Lung (tissue), 10 donors: ENCODE measurements around the gene ALG1L2. TPM values are rescaled to one million over a fixed set of nuclear protein-coding genes. Genes with fewer than 3 reads are reported as not detected.
A peak's percentile ranks its signal among the peaks of the same experiment; 100 is the strongest.
"Not testable (repeated sequence)": the region's sequence is repeated elsewhere in the genome, so short reads cannot be mapped to it uniquely, and the experiment has no call there.

Experiments used
- ATAC-seq: fragments of 200-7000 bp; cut with Tn5 transposase; one replicate; pipeline ENCODE4 v1.9.1; 2020; ENCODE audit warnings: moderate number of reproducible peaks; ENCODE audit not compliant: insufficient read depth, low FRiP score
- DNase-seq, 3 donors: peaks; one replicate each; pipeline ENCODE4 v3.0.0-alpha.2; 2013 to 2017
- H3K27ac ChIP-seq, 2 donors: one replicate each; pipeline ENCODE4 v1.5.1; 2013; ENCODE audit warnings: mild to moderate bottlenecking in 2 of 2, moderate library complexity in 2 of 2, control low read depth in 1 of 2, inconsistent platforms in 1 of 2, low read depth in 1 of 2, low read length in 1 of 2
- H3K27me3 ChIP-seq, 3 donors: one replicate each; pipeline ENCODE4 v1.5.1; 2013; ENCODE audit warnings: low read length in 2 of 3; ENCODE audit not compliant: control insufficient read depth in 3 of 3, insufficient read depth in 3 of 3
- H3K36me3 ChIP-seq, 4 donors: one replicate each; pipeline ENCODE4 v1.5.1; 2013; ENCODE audit warnings: low read length in 4 of 4, mild to moderate bottlenecking in 1 of 4, moderate library complexity in 1 of 4; ENCODE audit not compliant: control insufficient read depth in 4 of 4, insufficient read depth in 4 of 4
- H3K4me1 ChIP-seq, 5 donors: one replicate each; pipeline ENCODE4 v1.5.1; 2013; ENCODE audit warnings: low read length in 5 of 5, mild to moderate bottlenecking in 2 of 5, moderate library complexity in 1 of 5; ENCODE audit not compliant: control insufficient read depth in 5 of 5, insufficient read depth in 5 of 5
- H3K4me3 ChIP-seq: one replicate; pipeline ENCODE4 v1.5.1; 2013; ENCODE audit warnings: mild to moderate bottlenecking, control low read depth, moderate library complexity
- H3K9ac ChIP-seq, 2 donors: one replicate each; pipeline ENCODE4 v1.5.1; 2013; ENCODE audit warnings: low read length in 2 of 2, control low read depth in 1 of 2; ENCODE audit not compliant: insufficient read depth in 1 of 2
- H3K9me3 ChIP-seq, 4 donors: one replicate each; pipeline ENCODE4 v1.5.1; 2013; ENCODE audit warnings: low read length in 3 of 4, mild to moderate bottlenecking in 1 of 4, moderate library complexity in 1 of 4; ENCODE audit not compliant: control insufficient read depth in 4 of 4, insufficient read depth in 3 of 4
- WGBS, 2 donors: extraction: QIAGEN DNeasy Blood & Tissue Kit; methylation state at CpG; one replicate each; pipeline ENCODE4 v1.1.7; 2013; 5-methylcytosine and 5-hydroxymethylcytosine counted together
- polyA plus RNA-seq, 2 donors: library from polyadenylated mRNA; stranded (reverse); fragments of 200-250 nt; gene quantifications; one replicate each; pipeline ENCODE4 v1.2.1, GENCODE V29; 2013
- total RNA-seq, 2 donors: library from RNA; depleted of rRNA in 1 of 2; stranded (reverse); fragments of >200 nt in 1 of 2; gene quantifications; one replicate each; pipeline ENCODE4 v1.2.1, GENCODE V29; 2014 to 2021
- donor health status: Bipolar disorder and iron deficiency.
- donor health status: healthy.
- donor health status: DM: yes; HTN: yes; CAD: no.

The ALG1L2 gene
- total and polyA plus RNA-seq, 4 donors = 0.80 TPM; not detected in 3

- H3K27me3 ChIP-seq, H3K9ac ChIP-seq, H3K4me1 ChIP-seq, ATAC-seq, H3K27ac ChIP-seq, H3K36me3 ChIP-seq, DNase-seq, H3K4me3 ChIP-seq, H3K9me3 ChIP-seq: not testable (repeated sequence)
- WGBS, 2 donors = 86 to 91% methylated on average over 19 of the region's 19 CpGs
Observed at GRCh38 chr3:130102545-130102944, 20.9 kb downstream of the ALG1L2 start.

- DNase-seq, H3K9me3 ChIP-seq: not testable (repeated sequence)
Observed at GRCh38 chr3:130104191-130104590, 22.6 kb downstream of the ALG1L2 start.

GRCh38 chr3:130107333-130107995 lies 25.8 kb downstream of the ALG1L2 start:
- not testable (repeated sequence) for H3K4me1 ChIP-seq, H3K9me3 ChIP-seq, DNase-seq, H3K27ac ChIP-seq, ATAC-seq, H3K27me3 ChIP-seq, H3K9ac ChIP-seq, H3K36me3 ChIP-seq, H3K4me3 ChIP-seq
- 68 to 79% methylated on average over 9 to 11 of the region's 13 CpGs for WGBS, 2 donors

More at GRCh38 chr3:130104191-130104590, 22.6 kb downstream of the ALG1L2 start:
- H3K27me3 ChIP-seq, H3K9ac ChIP-seq, H3K36me3 ChIP-seq, H3K4me1 ChIP-seq, ATAC-seq, H3K4me3 ChIP-seq: not testable (repeated sequence)
- H3K27ac ChIP-seq = peak overlapping the region in 1 of 2 donors; percentile 39
- 82 to 87% methylated on average over 13 to 14 of the region's 14 CpGs for WGBS, 2 donors

- H3K9ac ChIP-seq, DNase-seq, H3K9me3 ChIP-seq, H3K36me3 ChIP-seq, ATAC-seq, H3K27ac ChIP-seq, H3K4me1 ChIP-seq, H3K4me3 ChIP-seq, H3K27me3 ChIP-seq: not testable (repeated sequence)
- 91 to 93% methylated on average over 16 of the region's 16 CpGs for WGBS, 2 donors
Observed at GRCh38 chr3:130108836-130109585, 27.4 kb downstream of the ALG1L2 start.

GRCh38 chr3:130110386-130111169 lies 28.9 kb downstream of the ALG1L2 start:
- Histone ChIP-seq H3K9ac (peak overlapping the region in 1 of 2 donors; percentile 23), H3K27ac (peak overlapping the region; percentile 50 to 76), H3K4me3 (peak overlapping the region; percentile 68)
- DNase-seq, H3K27me3 ChIP-seq, H3K9me3 ChIP-seq, H3K4me1 ChIP-seq, H3K36me3 ChIP-seq, ATAC-seq: not testable (repeated sequence)
- 8 to 9% methylated on average over 19 of the region's 19 CpGs for WGBS, 2 donors
